ENCODE data around the gene ID2. TPM values are rescaled to one million over a fixed set of nuclear protein-coding genes. Genes with fewer than 3 reads are reported as not detected.

The ID2 gene
- total RNA-seq, 1 donor from 2014 or later, result 68.2 TPM

GRCh38 chr2:8670580-8670979 lies 11.3 kb upstream of the ID2 start:
- DNase-seq, result no peak

GRCh38 chr2:8671176-8671575 lies 10.7 kb upstream of the ID2 start:
- no peak for DNase-seq

DNA sequence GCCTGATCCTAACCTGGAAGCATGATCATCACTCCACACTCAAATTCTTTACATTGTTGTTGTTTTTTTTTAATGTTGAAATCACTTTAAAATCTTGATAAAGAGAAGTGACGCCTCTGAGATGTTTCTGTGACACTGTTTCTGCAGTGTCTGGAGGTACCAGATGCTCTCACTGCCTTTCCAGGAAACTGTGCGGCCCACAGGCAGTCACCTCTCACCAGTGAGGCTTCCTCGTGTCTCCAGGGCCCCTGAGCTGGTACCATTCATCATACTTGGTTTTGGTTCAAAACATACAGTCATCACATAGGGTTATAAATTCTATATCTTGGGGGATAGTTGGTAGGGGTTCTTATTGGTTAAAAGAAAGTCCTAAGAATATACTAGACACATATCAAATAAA lies 10.1 kb upstream of the ID2 start:
- DNase-seq, result no peak

GRCh38 chr2:8672940-8673339 lies 8.9 kb upstream of the ID2 start:
- DNase-seq, result no peak

DNA sequence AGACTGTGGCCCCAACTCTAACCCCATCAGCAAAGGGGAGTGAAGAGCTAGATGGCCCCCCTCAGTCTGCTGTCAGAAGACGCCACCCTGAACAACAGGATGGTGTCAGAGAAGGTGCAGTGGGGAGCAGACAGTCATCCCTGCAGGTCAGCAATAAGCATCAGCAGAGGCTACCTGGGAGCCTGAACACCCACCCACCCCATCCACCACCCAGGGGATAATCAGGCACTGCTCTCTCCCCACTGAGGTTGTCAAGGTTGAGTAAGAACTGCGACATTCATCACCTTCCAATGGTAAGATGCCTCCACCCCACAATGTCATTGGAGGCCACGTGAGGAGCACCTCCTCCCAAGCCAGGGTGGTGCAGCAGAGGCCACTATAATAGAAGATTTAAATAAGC lies 8.5 kb upstream of the ID2 start:
- no peak for DNase-seq

DNA sequence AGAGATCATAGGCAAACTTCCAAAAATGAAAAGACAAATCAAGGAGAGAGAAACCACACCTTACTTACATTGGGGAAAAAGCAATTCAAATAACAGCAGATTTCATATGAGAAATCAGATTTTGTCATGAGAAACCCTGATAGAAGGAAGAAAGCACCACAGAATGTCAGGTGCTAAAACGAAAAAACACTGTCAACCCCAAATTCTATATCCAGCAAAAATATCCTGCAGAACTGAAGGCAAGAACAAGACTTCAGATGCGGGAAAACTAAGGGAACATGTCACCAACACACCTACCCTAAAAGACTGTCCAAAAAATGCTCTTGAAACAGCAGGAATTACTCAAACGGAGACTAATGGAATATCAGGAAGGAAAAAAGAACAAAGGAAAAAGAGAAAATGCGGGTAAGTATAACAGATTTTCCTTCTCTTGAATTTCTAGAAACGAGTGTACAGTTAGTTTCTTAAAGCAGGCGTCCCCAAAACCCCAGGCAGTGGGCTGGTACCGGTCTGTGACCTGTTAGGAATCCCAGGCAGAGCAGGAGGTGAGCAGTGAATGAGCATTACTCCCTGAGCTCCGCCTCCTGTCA lies 7.3 kb upstream of the ID2 start:
- no peak for DNase-seq

DNA sequence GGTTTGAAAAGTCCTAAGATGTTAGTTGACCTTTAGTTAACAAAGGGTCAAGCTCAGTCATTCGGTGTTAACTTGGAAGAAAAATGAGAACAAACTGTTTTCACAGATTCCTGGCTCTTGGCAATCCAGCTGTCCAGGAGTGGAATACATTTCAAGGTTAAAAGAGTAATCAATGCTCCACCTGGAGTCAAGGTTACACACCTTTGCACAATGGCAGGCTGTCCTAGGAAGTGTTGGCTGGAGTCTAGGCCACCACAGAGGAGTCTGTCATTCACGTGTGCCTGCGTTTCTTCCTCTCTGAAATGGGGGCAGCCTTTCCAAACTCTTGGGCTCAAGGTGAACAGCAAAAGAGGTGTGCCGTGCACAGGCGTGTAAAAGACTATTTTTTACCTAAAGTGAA lies 6.3 kb upstream of the ID2 start:
- no peak for DNase-seq

- DNase-seq, result peak; percentile 57
Observed at GRCh38 chr2:8676191-8676920, 5.5 kb upstream of the ID2 start.

- peak; percentile 28 for DNase-seq
Observed at GRCh38 chr2:8676921-8677645, 4.8 kb upstream of the ID2 start.

- DNase-seq, result peak; percentile 62
Observed at GRCh38 chr2:8677646-8678592, 3.9 kb upstream of the ID2 start.

GRCh38 chr2:8678731-8679566 lies 2.9 kb upstream of the ID2 start:
- peak; percentile 97 for DNase-seq

DNA sequence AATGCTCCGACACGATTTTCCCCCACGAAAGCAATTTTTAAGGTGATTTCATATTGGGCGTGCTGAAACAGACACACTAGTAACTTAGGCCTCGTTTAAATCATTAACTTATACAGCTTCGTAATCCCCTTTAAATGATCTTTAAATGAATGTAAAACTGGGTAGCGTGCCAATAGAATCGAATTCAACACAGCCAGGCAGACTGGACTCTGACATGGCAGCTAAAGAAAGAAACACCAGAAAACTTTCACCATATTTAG lies 2.4 kb upstream of the ID2 start:
- no peak for DNase-seq

DNA sequence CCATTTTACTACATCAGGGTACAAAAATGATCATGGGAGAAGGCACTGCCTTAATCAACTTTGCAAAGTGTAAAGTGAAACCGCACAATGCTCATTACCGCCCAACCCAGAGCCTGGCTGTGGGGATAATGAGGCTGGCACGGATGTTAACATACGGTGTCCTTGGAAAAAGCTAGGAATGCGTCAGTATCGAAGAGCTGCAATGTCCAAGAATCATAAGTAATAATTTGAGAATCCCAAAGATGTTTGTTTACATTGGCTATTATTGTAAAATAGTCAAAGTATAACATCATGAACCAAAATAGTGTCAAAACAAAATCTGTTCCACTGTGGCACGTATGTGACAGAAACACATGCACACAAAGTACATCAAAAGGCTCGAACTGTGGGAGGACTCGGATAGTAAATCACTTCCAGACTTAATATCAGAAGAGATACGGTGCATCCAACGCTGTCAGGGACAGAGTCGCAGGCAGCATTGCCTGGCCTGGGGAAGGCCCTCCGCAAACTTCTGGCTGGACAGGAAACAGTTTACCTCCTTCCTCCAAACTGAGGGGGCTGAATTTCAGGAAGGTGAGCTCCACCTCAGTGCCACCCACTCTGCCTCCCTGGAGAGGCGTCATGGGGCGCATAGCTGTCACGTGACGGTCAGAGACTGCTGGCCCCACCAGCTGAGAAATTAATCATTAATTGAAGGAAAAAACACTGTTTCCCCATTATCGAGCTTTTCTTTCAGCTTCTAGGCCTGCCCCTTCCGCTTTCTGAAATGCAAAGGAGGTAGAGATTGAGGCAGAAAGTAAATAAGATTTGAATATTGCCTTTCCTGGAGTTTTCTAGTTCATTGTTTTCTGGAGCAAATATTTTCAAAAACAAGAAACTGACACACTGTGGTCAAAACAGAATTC lies 1.8 kb upstream of the ID2 start:
- DNase-seq, result peak; percentile 66

DNA sequence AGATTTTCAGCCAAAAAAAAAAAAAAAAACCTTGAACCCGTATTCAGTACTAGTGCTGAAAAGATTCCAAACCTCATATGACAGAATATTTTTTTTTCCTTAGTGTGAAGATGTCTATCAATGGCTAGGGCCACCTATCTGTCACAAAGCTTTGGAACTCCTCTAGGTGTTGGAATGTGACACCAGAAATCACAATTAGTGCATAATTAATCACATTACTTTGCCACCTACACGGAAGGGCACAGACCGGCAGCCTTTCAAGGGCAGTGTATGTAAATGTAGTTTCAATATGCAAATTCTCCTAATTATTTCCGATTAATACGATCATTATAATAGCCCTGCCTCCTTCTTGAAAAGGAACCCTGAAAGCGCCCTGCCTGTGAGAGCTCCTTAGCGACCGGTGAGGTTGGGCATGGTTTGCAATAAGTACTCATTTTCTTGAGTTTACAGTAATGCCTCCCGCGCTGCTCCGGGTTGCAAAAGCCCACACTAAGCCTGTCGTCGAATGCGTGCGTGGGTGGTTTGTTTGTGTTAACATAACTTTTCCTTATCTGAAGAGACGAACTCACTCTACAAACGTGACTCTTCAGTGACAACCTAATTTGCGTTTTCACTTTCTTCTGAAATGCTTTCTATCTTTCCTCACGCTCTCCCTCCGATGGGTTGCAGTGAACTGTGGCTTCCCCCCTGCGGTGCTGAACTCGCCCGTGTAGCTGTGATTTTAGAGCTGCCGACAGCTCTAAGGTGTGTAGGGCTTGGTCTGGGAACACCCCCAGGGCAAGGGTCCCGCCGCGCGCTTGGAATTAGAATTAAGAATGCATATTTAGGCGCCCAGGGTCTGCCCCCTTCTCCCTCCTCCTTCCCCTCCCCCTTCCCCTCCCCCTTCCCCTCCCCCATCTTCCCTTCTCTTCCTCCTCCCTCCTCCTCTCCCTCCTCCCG lies 765 bp upstream of the ID2 start:
- DNase-seq, result peak; percentile 69

- DNase-seq, result peak; percentile 48
Observed at GRCh38 chr2:8682719-8683667, 1.1 kb downstream of the ID2 start.

GRCh38 chr2:8684540-8684877 lies 2.7 kb downstream of the ID2 start:
- peak; percentile 14 for DNase-seq

DNA sequence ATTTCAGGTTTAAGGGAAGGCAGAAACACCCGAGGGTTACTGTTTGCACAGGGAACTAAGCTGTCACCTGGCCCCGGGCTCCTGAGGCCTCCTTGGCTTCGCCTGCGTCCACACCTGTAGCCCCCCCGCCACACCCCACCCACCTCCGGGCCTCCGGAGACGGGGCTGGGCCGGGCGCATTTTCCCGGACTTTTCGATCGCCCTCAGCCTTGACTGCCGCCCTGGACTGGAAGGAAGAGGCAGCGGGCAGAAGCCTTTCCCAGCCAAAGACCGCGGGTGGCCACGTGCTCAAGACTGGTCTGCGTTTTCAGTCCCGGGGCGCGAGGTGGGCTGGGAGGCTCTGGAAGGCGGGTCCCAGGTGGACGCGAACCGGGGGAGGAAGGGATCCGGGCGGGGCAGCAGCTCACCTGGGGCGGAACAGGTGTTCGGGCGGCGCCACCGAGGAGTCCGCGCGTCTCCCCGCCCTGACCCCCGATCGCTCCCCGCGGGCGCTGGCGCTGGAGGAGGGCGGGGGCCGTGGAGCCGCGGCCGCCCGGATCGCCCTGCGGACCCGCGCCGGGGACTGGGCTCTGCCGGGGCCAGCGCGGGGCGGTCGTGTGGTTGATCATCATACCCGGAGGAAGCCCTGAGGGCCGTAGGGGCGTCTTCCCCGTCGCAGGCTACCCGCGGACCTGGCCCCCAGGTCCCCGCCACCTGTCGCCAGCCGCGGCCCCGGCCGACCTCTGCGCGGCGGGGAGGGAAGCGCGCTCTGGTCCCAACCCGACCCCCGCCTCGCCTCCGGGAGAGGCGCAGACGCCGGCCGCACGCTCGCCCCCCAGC lies 3.2 kb downstream of the ID2 start:
- DNase-seq, result peak; percentile 28

Measured in dermis blood vessel endothelial cell (primary cell).